Cortex of kidney (tissue), 1 donor: Measurements from ENCODE around the gene NKX2-2.

ENCODE experiments used
- DNase-seq: peaks from one replicate; lab custom pipeline; 2025; lab: John Stamatoyannopoulos, UW

Gene NKX2-2

DNA sequence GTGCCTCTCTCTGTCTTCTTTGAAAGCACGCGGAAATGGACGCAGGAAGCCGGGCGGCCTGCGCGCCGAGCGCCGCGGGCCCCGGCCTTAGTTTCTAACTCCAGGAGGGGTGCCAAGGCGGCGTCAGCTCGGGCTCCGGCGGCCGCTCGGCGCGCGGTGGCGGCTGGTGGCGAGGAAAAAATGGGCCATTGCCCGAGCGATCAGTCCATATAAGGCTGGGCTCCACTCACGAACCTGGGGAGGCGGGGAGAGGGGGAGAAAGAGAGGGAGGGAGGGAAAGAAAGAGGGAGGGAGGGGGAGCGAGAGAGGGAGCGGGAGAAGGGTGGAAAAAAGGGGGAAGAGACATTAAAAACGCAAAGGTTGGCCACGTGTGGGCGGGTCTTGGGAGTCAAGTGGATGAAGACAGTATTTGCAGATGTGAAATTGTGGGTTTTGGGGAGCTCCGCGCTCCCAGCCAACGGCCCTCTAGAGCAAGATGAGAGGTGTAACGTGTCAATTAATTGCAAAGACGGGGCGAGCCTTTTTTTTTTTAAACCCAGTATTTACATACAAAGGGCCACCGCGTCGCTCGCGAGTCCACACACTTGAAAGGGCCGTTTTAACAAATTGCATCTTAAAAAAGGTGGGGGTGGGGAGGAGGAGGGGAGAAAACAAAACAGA lies at the start of gene NKX2-2:
TSS of gene NKX2-2 (minus strand) at position 184 of the 660 bp plus-strand sequence. CDS start 395 bp downstream, outside the sequence.
- DNase-seq = no peak

DNA sequence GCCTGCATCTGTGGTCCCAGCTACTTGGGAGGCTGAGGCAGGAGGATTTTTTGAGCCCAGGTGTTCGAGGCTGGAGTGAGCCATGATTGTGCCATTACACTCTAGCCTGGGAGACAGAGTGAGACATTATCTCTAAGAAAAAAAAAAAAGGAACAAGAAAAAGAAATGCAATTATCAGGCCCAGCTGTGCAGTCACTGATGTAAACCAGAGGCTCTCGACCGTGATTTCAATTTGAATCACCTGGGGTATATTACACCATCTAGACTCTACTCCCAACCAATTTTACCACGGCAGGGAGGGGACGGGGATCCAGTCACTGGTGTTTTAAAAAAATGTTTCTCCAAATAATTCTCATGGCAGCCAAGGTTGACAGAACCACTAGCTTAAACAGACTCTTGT lies 48.8 kb upstream of the NKX2-2 start:
- DNase-seq = no peak

DNA sequence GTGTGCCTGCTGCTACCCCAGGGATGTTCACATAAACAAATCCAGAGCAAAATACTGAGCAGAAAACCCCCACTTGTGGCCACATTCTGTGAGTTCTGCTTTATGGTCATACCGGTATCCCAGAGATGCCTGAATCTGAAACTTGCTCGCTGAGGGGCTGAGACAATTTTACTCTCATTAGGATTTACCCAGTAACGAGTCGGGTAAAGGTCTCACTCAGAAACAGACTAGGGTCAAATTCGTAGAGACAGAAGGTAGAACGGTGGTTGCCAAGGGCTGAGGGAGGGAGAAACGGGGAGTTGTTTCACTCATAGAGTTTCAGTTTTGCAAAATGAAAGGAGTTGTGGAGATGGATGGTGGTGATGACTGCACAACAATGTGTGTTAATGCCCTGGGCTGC lies 45.4 kb upstream of the NKX2-2 start:
- DNase-seq = no peak

DNA sequence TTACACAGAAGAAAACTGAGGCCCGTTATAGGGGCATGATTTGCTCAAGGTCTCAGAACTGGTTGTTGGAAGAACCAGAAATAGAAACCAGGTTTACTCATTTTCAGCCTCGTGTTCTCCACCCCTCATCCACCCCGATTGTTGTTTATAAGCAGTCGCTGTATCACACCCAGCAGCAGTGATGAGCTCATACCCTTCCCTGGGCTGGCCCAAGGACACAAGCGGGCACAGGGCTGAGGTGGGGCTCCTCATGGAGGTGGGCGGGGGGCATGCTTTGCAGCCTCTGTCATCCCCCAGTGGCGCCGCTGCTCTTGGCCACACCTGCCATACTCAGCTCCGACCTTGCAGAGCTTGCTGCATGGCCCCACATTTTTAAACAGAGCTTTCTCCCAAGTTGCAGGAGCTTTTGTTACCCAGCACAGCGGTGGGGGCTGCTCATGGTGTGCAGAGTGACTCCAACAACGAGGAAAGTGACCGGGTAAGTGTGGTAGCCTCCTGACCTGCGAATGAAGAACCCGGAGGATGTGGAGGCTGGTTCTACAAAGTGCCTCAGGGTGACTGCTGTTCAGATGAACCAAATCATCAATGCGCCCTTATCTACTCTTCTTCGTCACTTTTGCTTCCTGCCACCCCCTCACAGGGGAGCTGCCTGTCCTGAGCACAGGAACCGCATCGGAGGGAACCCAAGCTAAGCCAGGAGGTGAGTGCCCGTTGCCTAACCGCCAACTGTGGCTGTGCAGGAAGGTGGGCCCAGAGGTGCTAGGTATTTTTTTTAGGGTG lies 43.6 kb upstream of the NKX2-2 start:
- no peak for DNase-seq

DNA sequence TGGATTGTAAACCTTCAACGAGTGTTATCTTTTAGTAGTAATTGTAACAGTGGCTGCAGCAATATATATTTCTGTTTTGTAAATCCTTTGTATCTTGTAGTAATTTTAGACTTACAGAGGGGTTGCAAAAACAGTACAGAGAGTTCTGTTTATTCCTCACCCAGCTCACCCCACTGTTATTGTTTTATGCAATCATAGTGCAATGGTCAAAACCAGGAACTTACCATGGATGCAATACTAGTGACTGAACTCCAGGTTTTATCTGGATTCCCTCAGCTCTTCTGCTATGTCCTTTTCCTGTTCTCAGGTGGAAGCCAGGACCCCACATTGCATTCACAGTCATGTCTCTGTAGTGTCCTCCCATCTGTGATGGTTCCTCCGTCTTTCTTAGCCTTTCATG lies 42.5 kb upstream of the NKX2-2 start:
- no peak for DNase-seq

DNA sequence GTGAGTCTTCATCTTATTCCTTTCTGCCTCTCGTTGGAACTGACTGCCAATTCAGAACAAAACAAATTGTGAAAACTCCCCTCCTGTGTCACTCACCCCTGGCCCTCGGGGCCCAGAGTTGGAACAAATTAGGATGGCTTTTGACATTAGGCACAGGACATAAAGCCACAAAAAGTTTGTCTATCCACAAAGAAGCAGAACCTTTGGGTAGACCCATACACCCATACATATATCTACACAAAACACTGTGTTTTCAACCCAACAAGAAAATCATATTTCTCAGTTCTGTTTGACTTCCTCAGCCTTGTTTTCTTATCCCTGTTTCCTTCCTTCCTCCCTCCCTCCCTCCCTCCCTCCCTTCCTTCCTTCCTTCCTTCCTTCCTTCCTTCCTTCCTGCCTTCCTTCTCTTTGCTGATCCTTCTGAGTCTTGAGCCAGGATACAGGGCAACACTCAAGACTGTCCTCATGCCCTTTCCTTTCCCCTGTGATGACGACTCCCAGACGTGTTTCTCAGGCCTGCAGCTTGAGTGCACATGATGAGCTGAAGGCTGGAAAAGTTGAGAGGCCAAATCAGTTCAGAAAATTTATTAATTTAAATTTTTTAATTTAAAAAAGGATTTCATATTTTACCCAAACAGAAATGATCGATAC lies 41.7 kb upstream of the NKX2-2 start:
- no peak for DNase-seq

DNA sequence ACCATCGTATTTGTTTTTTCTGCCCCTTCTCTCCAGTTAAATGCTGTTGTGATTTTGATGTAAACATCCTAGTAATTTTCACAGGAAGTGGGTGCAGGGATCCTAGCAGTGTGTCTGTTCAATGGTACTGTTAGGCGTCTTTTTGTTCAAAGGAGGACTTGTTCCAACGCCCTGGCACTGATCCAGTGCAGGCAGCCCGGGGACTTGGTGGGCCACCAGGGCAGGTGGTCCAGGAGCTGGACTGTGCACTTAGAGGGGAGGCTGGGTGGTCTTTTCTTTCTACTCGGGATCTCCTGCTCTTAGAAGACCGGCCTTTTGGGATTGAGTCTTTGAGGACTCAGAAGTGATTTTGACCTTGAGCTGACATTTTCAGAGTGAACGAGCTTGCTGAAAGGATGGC lies 41.1 kb upstream of the NKX2-2 start:
- no peak for DNase-seq

DNA sequence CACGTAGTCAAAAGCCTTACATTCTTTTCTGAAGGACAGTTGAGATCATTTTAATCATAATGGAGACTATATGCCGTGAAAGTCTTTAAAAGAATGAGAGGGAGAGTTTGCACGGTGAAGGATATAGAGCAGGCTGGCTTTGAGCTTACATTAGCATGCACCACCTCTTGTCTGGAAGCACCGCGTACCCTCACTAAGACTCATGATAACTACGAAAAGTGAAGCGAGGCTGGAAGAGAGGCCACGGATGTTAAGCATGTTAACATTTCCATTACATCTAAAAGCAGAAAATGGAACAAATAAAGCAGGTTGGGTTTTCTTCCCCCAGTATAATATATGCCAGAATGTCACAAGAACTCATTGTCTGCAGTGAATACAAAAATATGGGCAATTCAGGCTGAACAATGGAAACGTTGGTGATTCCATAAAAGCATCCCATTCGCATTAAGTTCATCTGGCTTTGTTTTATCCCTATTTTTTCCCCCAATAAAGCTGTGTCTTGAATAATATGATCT lies 40.6 kb upstream of the NKX2-2 start:
- no peak for DNase-seq

DNA sequence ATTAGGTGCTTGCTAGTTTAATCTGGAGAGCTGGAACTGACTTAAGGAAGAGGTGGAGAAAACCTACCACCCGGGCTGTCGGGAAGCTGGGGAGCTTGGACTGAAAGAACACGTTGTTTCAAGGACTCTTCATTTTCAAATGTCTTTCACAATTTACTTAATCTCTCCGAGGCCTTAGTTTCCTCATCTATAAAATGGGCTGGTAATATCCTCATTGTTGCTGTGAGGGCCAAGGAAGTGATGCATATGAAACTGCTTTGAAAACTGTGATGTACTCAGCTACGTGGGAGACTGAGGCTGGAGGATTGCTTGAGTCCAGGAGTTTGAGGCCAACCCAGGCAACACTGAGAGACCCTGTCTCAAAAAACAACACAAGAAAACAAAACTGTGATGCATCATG lies 36.7 kb upstream of the NKX2-2 start:
- DNase-seq = no peak

DNA sequence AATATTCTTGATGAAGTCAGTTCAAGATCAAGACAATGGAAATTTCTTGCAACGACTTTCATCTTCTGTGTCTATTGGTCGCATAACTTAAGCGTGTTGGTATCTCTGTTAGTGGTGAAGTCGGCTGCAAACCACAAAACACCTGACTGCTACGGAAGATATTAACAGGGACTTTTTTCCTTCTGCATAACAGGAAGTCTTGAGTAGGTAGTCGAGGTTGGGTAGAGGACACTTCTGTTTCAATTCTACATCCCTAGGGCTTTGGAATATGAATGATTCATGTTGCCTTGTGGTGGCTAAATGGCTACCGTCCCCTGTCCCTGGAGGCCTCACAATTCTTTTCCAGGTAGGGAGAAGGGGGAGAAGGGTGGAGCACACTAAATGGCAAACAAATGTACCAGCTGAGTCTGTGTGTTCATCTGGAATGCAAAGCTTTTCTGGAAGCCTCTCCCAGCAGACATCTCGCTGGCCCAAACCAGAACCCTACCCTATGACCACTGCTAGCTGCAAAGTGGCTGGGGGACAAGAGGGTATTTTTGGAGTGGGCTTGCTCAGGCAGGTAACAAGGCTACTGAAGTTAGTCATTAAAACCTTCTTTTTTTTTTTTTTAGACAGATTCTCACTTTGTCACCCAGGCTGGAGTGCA lies 34.6 kb upstream of the NKX2-2 start:
- DNase-seq = no peak

DNA sequence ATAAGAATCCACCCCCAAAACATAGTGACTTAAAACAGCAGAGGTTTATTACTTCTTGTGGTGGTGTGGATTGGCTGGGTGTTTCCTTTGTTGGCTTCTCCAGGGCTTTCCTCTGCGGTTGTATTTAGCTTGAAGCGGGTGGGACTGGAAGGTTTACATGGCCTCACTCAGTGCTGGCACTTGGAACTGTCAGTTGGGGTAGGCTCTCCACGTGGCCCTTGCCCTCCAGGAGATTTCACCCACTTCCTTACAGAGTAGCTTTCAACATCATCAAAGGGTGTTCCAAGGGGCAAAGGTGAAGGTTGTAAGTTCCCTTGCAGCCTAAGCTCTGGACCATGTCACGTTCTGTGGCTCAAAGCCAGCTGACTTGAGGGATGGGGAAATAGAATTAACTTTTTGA lies 32.5 kb upstream of the NKX2-2 start:
- DNase-seq = no peak

DNA sequence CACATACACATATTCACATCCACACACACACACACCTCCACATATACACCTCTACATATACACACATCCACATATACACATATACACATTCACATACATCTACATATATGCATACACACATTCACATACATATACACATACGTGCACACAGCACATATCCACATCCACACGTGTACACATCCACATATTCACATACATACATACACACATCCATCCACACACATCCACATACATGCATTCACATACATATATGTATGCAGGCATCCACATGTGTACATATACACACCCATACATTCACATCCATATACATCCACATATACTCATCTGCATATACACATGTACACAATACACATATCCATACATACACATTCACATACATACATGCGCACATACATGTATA lies 25.6 kb upstream of the NKX2-2 start:
- no peak for DNase-seq

DNA sequence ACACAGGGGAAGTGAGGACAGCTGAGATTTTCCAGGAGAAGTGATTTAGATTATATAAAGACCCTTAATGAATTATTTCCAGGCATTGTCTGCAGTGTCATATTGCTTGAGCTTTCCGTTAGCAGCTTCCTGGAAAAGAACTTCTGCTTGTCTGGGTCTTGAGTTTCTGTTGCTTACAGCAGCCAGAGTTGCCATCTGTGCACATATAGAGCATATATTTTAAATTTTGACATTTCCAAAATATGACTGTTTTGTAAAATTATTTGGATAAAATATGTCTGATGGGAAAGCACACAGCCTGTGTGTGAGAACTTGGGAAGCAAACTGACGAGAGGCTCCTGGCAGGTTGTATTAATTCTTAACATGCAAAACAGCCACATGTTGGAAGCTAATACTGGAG lies 21.0 kb upstream of the NKX2-2 start:
- no peak for DNase-seq

DNA sequence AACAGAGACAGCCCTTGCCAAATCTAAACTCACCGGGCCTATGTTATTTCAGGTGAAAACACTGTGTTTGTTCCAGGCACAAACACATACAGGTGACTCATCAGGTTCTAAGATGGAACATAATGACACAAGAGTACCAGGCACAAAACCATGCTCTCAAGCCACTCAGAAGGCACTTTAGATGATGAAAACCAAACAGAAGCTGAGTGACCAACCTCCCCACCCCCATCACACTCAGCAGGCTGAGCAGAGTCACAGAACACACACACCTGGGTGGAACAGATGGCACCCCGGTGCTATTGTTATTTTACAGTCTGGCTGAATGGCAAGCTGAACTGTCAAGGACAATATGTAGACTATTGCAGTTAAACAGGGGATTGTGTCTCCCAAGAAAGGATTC lies 20.6 kb upstream of the NKX2-2 start:
- DNase-seq = no peak

DNA sequence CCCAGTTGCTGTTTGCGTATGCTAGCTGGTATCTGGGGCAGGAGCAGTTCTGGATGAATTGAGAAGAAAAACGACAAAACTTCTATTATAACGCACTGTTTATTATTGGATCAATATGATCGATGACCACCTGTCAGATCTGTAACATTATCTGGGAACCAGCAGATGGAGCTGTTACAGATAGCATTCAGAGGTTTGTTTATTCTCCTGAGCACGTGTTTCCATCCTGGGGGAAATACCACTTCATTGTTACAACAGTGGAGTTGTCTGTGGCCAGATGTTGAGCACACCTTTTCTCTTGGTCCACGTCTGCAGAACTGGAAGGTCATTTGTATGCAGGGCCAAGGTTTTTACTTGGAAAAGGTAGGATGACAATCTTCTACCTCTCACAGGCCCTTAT lies 16.0 kb upstream of the NKX2-2 start:
- no peak for DNase-seq

DNA sequence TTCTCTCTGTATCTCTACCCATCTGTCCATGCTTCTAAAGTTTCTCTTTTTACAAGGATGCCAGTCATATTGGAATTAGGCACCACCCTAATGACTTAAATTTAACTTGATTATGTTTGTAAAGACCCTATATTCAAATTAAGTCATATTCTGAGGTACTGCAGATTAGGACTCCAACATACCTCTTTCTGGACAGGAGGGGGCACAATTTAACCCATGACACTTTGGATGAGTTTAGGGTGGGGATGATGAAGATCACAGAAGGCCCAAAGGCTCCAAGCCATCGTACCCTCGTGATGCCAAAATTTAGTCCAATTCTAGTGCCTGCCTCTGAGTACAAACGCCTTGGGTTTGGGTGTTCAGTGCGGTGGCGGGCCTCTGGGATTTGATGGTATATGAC lies 15.0 kb upstream of the NKX2-2 start:
- DNase-seq = no peak

DNA sequence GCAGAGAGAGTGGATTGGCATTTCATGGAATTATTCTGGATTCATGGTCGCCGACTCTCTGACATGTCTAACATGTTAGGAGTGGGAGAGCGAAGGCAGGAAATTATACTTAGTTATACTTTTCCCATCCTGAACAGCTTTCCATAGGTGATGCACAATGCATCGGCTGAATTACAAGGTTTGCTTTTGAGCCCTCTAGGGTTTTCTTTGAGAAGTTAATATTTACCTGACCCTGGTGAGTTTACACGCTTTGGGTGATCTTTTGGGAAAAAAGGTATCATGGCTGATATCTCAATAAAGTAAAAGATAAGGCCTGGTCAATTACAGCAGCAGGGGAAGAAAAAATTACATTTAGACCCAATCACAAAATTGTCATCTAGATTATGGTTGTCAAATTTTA lies 14.0 kb upstream of the NKX2-2 start:
- no peak for DNase-seq

DNA sequence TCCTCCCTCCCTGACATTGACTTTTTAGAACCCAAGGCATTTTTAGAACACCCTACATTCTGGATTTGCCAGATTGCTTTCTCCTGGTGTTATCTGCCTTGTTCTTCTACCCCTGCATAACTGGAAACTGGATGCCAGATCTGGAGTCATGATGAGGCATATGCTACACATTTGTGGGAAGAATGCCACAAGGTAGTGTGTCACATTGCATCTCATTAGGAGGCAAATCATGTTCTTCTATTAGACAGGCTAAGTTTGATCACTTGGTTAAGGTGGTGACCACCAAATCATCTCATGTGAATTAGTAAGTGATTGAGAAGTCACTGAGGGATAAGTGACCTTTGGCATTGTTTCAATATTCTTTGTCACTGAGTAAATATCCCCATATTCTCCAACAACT lies 12.9 kb upstream of the NKX2-2 start:
- no peak for DNase-seq

DNA sequence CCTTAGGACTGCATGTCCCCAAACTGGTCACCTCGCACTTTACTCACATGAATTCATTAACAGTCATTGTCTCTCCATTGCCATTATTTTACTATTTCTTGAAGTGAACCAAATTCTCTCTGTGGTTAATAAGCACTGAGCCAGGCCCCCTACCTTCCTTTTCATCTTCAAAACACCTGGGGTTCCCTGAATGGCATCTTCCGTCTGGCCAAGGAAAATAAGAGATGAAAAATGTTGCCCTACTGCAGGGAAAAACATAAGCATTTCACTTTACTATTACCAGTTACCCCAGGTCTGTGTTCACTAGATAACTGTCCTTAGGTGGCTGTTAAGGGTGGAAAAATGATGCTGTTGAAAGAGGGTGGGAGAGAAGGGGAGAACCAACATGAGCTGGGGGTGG lies 10.0 kb upstream of the NKX2-2 start:
- no peak for DNase-seq

DNA sequence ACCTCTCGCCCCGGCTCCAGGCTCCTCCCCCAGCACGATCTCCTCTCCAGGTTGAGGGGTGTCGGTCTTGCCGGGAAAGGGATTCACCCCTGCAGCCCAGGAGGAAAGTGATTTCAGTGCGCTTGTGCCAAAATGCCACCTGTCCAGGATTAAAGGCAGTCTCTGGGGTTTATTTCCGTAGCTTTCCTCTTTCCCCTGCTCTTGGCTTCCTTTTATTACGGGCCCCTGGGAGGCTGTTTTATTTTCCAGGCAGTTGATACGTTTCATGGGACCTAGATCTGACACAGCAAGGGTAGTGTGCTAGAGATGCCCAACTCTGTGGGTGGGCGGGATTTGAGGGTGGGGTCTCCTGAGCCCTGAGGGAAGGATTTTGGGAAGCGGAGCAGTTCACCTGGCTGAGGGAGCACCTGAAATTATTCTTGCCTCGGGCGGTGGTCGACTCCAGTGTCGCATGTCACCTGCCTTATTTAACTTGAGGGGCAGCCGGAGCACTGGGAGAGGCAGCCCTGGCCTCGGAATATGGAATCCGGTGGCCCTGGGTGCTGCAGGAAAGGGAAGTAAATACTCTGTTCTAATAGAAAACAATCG lies 9.5 kb upstream of the NKX2-2 start:
- DNase-seq = no peak

DNA sequence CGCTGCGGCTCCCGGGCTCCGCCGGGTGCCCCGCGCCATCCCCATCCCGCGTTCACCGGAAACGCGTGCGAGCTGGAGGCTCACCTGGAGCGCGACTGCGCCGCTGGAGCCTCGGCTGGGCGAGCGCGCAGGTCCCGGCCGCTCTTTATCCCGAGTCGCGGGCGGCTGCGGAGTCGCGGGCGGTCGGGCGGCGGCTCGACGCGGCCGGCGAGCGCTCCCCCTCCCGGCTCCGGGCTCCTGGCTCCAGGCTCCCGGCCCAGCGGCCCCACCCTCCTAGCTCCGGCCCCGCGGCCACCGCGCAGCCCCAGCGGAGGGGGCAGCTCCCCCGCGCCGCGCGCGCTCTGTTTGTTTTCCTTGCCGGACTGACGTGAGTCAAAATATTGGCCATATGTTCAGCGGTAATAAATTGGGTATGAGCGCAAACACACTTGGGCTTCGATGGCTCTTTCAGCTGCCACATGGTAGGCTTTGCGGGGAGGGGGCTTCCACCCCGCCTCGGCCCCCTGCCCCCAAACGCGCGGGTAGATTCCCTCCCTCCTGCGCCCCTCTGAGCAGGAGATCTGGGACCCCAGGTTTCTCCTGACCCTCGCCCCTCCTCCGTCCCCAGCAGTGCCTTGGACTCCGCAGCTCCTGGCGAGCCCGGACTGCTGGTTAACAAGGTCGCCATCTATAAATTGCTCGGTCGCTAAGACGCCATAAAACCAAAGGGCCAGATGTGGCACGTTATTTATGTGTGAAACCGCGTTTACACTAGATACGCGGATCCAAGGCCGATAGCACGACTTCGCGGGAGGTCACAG lies 8.8 kb upstream of the NKX2-2 start:
- DNase-seq = no peak
